Measurements from ENCODE around the gene RNF217.
"Not testable (repeated sequence)": the region's sequence is repeated elsewhere in the genome, so short reads cannot be mapped to it uniquely, and the experiment has no call there.

RNF217 gene

GRCh38 chr6:125102891-125103290 lies 140.7 kb downstream of the RNF217 start:
- no peak for DNase-seq

GRCh38 chr6:125104425-125104824 lies 142.2 kb downstream of the RNF217 start:
- DNase-seq: no peak

- DNase-seq: no peak
Observed at GRCh38 chr6:125107048-125107447, 144.8 kb downstream of the RNF217 start.

- DNase-seq: no peak
Observed at GRCh38 chr6:125107896-125108295, 145.7 kb downstream of the RNF217 start.

- no peak for DNase-seq
Observed at GRCh38 chr6:125110056-125110455, 147.8 kb downstream of the RNF217 start.

GRCh38 chr6:125111219-125111983 lies 149.2 kb downstream of the RNF217 start:
- no peak for DNase-seq

GRCh38 chr6:125112934-125113333 lies 150.7 kb downstream of the RNF217 start:
- no peak for DNase-seq

- DNase-seq: peak; percentile 20
Observed at GRCh38 chr6:125114248-125114858, 152.1 kb downstream of the RNF217 start.

GRCh38 chr6:125116170-125116569 lies 153.9 kb downstream of the RNF217 start:
- DNase-seq: no peak

- no peak for DNase-seq
Observed at GRCh38 chr6:125116710-125117109, 154.5 kb downstream of the RNF217 start.

GRCh38 chr6:125117818-125118217 lies 155.6 kb downstream of the RNF217 start:
- DNase-seq: no peak

GRCh38 chr6:125120054-125120590 lies 157.9 kb downstream of the RNF217 start:
- DNase-seq: no peak

GRCh38 chr6:125121894-125122293 lies 159.7 kb downstream of the RNF217 start:
- no peak for DNase-seq

GRCh38 chr6:125123051-125123450 lies 160.8 kb downstream of the RNF217 start:
- no peak for DNase-seq

- no peak for DNase-seq
Observed at GRCh38 chr6:125123468-125124048, 161.3 kb downstream of the RNF217 start.

- no peak for DNase-seq
Observed at GRCh38 chr6:125124049-125124669, 161.9 kb downstream of the RNF217 start.

- DNase-seq: not testable (repeated sequence)
Observed at GRCh38 chr6:125125856-125126255, 163.6 kb downstream of the RNF217 start.

- DNase-seq: no peak
Observed at GRCh38 chr6:125129354-125129753, 167.1 kb downstream of the RNF217 start.

- no peak for DNase-seq
Observed at GRCh38 chr6:125132058-125132457, 169.8 kb downstream of the RNF217 start.

- DNase-seq: no peak
Observed at GRCh38 chr6:125136378-125136777, 174.1 kb downstream of the RNF217 start.

GRCh38 chr6:125138083-125138482 lies 175.8 kb downstream of the RNF217 start:
- DNase-seq: no peak

GRCh38 chr6:125140808-125141207 lies 178.6 kb downstream of the RNF217 start:
- no peak for DNase-seq

Data from NCI-H1048 (cell line).